ENCODE results near the gene RAB1B.
A peak's percentile ranks its signal among the peaks of the same experiment; 100 is the strongest.

The RAB1B gene

DNA sequence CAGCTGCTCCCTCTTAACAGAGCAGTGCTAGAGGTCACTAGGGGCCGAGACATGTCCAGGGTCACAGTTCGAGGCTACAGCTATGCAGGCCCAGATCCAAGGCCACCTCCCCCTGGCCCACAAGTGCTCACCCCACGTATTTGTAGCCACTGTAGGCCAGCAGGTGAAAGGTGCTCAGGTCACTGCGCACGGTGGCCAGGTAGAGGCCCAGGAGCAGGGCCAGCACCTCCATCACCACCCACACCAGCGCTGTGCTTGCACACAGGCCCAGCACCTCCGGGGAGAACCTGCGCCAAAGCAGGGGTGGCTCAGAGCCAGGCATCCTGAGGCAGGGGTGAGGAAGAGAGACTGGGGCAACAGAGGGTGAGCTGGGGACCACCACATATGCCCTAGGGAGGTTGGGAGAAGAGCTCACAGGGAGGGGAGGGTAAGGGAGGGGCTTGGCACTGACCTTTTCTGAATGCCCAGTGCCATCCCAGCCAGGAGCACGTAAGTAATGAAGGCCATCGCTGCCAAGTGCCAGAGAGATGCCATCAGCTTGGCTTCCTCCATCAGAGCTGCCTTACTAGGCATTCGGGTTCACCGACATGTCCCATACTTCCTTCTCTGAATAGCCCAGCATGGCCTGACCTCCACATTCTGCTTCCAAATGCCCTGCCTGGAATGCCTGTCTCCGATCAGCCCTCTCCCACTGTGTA is 17.0 kb downstream of the RAB1B start:
- no peak for DNase-seq

DNA sequence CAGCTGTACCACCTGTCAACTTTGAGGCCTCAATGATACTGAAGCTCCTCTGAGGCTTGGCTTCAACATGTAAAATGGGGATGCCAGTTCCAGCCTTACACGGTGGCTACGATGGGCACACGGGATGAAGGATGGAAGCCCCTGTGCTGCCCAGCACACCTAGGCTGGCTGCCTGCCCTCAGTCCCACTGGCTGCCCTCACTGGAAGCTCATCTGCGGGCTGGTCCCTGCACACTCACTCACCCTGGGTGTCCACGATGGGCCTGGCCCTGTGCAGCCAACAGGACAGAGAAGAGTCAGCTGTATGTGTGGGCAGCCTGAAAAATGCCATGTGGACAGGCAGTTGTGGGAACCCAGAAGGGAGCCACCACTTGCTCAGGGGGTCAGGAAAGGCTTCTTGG is 18.3 kb downstream of the RAB1B start:
- no peak for DNase-seq

DNA sequence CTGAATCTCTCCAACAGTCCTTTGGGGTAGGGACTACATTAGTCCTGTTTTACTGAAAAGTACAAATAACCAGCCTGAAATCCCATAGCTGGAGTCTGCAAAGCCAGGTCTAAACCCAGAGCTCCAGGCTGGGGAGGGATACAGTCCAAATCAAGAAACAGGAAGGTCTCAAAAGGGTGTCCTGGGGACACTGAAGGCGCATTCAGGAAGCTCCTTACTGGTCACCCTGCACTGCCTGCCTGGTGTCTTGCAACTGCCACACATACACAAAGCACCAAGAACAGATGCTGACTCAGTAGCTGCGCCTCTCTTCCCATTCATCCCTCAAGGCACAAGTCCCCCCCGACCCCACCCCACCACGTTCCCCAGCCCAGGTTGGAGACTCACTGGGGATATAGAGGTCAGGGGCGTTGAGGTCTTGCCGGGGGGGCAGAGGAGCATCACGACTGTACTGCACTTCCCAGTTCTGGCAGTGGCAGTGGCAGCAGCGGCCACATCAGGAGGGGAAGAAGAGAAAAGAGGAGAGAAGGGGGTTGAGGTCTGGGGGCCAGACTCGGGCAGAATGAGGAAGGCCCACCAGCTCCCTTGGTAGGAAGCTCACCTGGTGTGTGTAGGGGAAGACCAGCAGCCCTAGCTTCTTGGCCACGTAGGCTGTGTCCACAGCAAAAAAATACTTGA is 18.9 kb downstream of the RAB1B start:
- DNase-seq, result no peak

DNA sequence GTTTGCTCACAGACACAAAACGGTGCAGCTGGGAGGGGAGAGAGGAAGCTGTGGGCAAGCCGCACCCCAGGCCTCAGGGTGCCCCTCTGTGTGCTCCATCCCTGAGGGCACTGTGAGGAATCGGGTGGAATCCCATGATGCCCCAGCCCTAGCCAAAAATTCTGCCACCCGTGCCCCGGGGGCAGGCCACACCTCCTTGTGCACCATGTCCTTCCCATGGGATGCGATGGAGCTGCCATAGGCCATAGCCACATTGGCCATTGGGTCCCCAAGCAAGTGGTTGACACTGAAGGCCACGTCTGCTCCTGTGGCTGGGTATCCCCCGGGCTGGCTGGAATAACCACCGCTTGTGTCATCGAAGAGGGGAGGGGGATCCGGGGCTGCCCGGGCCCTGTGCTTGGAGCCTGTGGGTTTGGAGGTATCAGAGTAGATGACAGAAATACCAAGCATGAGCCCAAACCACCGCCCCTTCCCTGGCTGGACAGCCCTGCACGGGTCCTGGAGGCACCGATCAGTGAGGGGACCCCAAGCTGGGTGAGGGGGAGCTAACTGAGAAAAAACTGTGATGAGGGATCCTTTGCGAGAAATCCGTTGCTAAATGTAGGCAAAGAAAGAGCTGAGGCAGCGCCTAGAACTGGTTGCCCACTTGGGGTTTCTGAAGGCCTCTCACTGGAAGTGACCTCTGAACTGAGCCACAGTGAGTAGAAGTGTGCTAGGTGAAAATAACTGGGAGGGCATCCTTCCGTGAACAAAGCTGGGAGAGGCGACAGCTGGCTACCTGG is 19.6 kb downstream of the RAB1B start:
- DNase-seq, result no peak

DNA sequence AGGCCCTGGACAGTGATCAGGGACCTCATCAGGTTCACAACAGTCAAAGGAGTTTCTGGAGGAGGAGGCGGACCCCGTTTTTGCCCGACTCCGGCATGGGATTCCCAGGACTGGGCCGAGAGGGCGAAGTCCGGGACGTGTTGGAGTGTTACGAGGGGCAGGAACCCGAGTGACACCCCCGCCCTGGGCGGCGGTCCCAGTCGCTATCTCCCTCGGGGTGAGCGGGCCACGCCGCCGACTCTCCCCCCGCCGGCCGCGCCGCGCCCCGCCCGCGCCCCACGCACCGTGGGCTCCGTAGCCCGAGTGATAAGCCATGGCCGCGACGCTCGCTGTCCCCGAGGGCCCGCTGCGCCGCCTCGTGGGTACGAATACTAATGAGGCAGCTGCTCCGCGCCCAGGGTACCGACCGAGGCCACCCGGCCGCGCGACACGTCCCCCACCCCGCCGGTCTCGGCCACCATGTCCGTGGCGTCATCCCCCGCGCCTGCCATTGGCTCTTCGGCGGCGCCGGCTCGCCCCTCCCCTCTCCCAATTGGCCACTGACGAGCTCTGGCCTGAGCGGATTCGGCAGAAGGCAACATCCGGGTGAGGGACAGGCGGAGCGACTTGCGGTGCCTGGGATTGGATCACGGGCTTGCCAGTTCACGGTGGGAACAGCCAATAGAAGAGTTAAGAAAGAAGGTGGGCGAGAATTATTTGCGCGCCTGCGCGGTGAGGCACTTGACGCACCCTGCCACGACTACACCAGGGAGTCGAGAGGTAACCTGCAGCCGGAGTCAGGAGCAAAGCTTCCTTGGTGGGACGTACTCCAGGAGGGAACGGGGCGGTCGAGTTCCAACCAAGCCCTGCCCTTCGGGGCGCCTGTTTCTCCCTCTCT is 20.5 kb downstream of the RAB1B start, which contains the start of gene YIF1A:
YIF1A (minus strand) TSS at position 473 of the 877 bp plus-strand sequence; CDS start at position 315, 158 bp downstream.
- DNase-seq, result peak; percentile 91

GRCh38 chr11:66289548-66290329 is 21.3 kb downstream of the RAB1B start:
- DNase-seq, result no peak

DNA sequence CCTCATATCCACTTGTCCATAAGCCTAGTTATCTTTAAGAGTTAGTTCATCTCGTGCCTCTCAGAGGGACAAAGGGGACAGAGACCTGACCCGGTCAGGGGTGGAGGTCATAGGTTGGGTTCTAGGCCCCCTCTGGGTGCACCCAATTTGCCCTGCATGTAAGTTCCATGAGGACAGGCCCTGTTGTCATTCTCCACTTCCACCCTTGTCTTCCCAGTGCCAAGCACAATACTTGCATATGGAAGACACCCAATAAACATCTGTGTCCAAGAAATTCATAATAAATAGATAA is 21.8 kb downstream of the RAB1B start:
- DNase-seq, result no peak

DNA sequence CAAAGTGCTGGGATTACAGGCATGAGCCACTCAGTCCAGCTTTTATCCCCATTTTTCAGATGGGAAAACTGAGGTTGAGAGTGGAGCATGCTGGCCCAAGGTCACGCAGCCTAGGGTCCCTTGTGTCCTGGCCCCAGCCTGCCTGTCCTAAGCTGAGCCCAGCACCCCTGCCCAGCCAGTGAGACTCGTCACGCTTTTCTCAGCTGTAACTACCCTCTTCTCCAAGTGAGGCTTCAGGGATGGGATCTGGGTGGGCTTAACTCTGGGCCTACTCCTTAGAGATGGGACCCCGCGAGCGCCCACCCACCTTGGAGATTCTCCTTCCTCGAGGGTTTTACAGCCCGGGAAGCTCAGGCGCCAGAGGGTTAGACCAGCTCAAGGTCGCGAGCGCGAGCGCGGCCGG is 22.9 kb downstream of the RAB1B start:
- no peak for DNase-seq

DNA sequence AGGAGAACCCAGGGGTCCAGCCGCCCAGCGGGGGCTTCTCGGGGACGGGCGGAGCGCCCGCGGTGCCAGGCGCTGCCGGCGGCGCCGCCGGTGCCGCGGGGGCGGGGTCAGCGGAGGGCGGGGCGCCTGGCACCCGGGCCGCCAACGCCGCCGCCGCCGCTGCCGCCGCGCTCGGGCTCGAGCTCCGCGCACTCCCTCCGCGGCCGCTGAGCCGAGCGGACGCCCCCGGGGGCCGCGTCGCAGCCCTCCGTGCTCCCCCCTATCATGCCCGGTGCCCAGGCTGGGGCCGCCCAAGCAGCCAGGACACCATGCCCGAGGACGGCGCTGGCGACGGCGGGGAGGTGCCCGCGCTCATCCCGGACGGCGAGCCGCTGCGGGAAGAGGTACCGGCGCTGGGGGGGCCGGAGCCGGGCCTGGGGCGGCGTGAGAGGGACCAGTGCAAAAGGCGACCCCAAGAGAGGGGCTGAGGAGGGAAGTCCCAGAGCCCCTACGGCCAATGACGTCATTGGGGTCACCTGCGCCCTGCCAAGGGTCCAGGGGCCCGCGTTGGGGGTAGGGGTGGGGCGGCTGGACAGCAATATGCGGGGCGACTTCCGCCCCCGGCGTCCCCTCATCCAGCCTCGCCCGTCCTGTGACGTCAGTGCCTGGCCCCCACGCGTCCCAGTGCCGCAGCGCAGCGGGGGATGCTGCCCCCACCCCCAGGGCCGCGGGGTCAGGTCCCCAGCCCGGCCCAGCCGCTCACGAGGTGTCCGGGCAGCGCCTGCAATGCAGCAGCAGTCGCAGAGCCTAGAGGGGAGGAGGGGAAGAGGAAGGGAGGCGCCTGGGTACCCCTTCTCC is 23.5 kb downstream of the RAB1B start, which contains the start of gene TMEM151A:
TMEM151A (plus strand) TSS at position 189 of the 837 bp plus-strand sequence; CDS start at position 309, 120 bp downstream.
- no peak for DNase-seq

DNA sequence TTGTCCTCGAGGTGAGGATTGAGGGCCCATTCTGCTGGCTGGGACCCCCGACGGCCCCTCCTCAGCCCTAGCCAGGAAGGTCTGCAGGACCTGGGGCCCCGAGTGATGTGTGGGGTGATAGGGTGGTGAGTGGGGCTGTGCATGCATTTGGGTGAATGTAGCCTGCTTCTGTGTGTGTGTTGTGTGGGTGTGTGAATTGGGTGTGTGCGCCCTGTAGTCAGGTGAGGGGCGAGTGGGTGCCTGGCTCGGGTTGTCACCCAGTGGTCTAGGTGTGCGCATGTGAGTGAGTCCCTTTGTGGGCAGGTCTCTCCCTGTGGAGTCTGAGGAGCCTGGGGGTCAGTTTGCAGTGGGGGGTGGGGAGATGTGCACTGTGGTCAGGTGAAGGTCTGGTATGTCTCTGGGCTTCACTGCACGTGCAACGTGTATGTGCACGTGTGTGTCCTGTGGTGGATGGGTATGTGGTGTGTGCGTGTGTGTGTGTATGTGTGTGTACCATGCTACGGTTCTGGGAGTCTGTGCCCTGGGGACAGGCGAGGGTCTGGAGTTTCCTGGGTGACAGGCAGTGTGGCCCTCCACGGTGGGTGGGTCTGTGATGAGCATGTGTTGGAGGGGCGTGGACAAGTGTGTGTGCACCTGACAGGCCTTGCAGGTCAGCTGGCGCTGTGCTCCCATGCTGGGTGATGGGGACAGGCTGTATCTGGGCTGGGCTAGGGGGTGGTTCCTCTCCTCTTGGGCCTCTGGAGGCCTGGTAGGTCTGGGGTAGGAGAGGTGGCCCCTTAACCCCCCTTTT is 24.3 kb downstream of the RAB1B start:
- no peak for DNase-seq

- no peak for DNase-seq
These were observed 24.9 kb downstream of the RAB1B start for GRCh38 chr11:66293352-66293751.

GRCh38 chr11:66293777-66294625 is 25.6 kb downstream of the RAB1B start:
- DNase-seq, result no peak

- DNase-seq, result no peak
These were observed 26.5 kb downstream of the RAB1B start for GRCh38 chr11:66294626-66295620.

DNA sequence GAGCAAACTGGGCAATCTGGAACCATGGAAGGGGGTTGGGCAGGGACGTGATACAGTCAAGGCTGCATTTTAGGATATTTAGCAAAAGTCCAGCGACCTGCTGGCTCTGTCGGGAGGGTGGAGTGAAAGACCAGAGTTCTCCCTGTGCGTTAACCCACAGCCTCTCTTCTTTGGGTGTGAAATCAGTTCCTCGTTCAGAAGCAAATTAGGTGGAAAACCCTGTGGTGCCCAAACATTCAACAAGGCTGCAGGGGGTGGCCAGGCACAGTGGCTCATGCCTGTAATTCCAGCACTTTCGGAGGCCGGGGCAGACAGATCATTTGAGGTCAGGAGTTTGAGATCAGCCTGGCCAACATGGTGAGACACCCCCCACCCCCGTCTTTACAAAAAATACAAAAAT is 29.2 kb downstream of the RAB1B start:
- DNase-seq, result no peak

GRCh38 chr11:66299186-66299585 is 30.7 kb downstream of the RAB1B start:
- no peak for DNase-seq

- DNase-seq, result no peak
These were observed 34.2 kb downstream of the RAB1B start for GRCh38 chr11:66302656-66303055.

DNA sequence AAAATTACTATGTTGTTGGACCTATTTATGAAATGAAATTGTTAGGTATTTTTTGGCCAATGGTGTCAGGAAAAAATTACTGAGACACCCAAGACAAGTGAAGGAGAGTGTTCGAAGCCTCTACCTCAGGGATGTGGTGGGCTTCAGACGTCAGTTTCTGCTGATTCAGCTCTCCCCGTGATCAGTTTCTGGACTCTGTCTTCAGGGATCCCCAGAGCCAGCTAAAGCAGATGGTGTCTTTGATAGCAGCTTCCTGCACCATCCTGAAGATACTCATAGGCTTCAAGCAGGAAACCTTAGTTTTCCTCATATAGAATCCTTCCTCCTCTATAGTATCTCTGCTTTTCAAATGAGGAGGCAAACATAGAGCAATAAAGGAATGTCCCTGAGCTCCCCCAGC is 41.0 kb downstream of the RAB1B start:
- DNase-seq, result no peak

- DNase-seq, result no peak
These were observed 41.9 kb downstream of the RAB1B start for GRCh38 chr11:66310324-66310723.

Measured in NCI-H524 treated with DMSO at 0.1 percent for 48 hours (cell line).